GM21786 (cell line): ENCODE results near the gene PPP1R9B.

Experiments used
- ATAC-seq: cut with Tn5 transposase; IDR thresholded peaks from one replicate; pipeline ENCODE4 v1.9.1; 2021; ENCODE audit not compliant: unreplicated experiment

PPP1R9B gene

GRCh38 chr17:50161023-50161910 lies 10.8 kb upstream of the PPP1R9B start:
- ATAC-seq, result peak; percentile 79

- no peak for ATAC-seq
These were observed 7.4 kb upstream of the PPP1R9B start for GRCh38 chr17:50157891-50158290.

GRCh38 chr17:50155115-50155819 lies 4.8 kb upstream of the PPP1R9B start:
- no peak for ATAC-seq

GRCh38 chr17:50154604-50155003 lies 4.1 kb upstream of the PPP1R9B start:
- ATAC-seq, result peak; percentile 40

GRCh38 chr17:50153650-50154575 lies 3.4 kb upstream of the PPP1R9B start:
- no peak for ATAC-seq

GRCh38 chr17:50152736-50153135 lies 2.3 kb upstream of the PPP1R9B start:
- no peak for ATAC-seq

- ATAC-seq, result no peak
These were observed 1.6 kb upstream of the PPP1R9B start for GRCh38 chr17:50151937-50152547.

GRCh38 chr17:50151041-50151936 lies 812 bp upstream of the PPP1R9B start:
- ATAC-seq, result peak; percentile 25

GRCh38 chr17:50149417-50150353 lies 792 bp downstream of the PPP1R9B start:
- ATAC-seq, result no peak

- no peak for ATAC-seq
These were observed 1.4 kb downstream of the PPP1R9B start for GRCh38 chr17:50149091-50149416.

- ATAC-seq, result peak; percentile 41
These were observed 2.0 kb downstream of the PPP1R9B start for GRCh38 chr17:50148226-50149090.

- no peak for ATAC-seq
These were observed 2.6 kb downstream of the PPP1R9B start for GRCh38 chr17:50147841-50148225.

GRCh38 chr17:50146927-50147665 lies 3.4 kb downstream of the PPP1R9B start:
- no peak for ATAC-seq

- ATAC-seq, result no peak
These were observed 4.1 kb downstream of the PPP1R9B start for GRCh38 chr17:50146230-50146926.

GRCh38 chr17:50145532-50146229 lies 4.8 kb downstream of the PPP1R9B start:
- ATAC-seq, result no peak
